ENCODE measurements around the gene PITX1. TPM values are rescaled to one million over a fixed set of nuclear protein-coding genes. Genes with fewer than 3 reads are reported as not detected.
"Not testable (repeated sequence)": the region's sequence is repeated elsewhere in the genome, so short reads cannot be mapped to it uniquely, and the experiment has no call there.

Gene PITX1
- polyA plus RNA-seq, 3 donors = not detected

GRCh38 chr5:135016861-135017290 lies 17.2 kb downstream of the PITX1 start:
- DNase-seq (ENCODE audit: extremely low read depth in 1 of 11, low read depth in 9 of 11, low spot score in 4 of 11) = no peak

DNA sequence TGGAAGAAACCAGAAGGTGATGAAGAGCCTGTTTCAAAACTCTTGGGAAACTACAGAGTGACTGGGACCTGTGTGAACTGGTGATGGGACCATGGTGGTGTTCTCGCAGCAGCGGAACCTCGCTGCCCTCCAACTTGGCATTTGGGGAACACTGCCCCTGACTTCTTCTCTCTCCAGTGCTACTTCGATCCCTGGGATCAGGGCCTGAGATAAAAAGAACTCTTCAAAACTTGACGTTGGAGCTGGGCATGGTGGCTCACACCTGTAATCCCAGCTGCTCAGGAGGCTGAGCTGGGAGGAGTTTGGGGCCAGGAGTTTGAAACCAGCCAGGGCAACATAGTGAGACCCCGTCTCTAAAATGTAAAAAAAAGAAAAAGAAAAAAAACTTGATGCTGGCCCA lies 18.1 kb downstream of the PITX1 start:
- DNase-seq (ENCODE audit: extremely low read depth in 1 of 11, low read depth in 9 of 11, low spot score in 4 of 11) = no peak

GRCh38 chr5:135013947-135014570 lies 20.0 kb downstream of the PITX1 start:
- no peak for DNase-seq (ENCODE audit: extremely low read depth in 1 of 11, low read depth in 9 of 11, low spot score in 4 of 11)

- DNase-seq (ENCODE audit: extremely low read depth in 1 of 11, low read depth in 9 of 11, low spot score in 4 of 11) = no peak
Measured at GRCh38 chr5:135013445-135013844, 20.6 kb downstream of the PITX1 start.

GRCh38 chr5:135012951-135013391 lies 21.1 kb downstream of the PITX1 start:
- DNase-seq (ENCODE audit: extremely low read depth in 1 of 11, low read depth in 9 of 11, low spot score in 4 of 11) = no peak

DNA sequence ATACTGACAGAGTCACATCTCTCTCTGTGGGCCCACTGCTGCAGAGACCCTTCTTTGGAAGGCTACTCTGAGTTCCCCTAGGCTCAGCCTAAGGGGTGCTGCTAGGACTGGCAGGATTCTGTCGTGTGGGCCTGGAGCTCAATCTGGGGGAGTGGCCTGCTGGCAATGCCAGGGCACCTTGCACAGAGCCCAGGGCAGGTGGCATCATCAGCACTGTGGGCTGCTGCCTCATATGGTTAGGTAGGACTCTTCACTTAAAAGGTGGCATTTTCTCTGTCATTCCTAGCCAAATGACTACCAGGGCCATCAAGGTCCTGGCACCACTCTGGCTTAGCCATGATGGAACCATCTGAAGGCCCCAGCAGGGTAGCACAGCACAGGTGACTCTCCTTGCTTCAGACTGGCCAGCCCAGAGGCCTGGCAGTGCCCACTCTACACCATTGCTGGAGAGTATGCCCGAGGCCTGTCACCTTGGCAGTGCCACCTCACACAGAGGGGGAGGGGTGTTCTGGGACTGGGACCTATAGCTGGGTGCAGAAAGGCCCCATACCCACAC lies 21.9 kb downstream of the PITX1 start:
- no peak for DNase-seq (ENCODE audit: extremely low read depth in 1 of 11, low read depth in 9 of 11, low spot score in 4 of 11)

- DNase-seq (ENCODE audit: extremely low read depth in 1 of 11, low read depth in 9 of 11, low spot score in 4 of 11) = no peak
Measured at GRCh38 chr5:135011355-135012032, 22.5 kb downstream of the PITX1 start.

DNA sequence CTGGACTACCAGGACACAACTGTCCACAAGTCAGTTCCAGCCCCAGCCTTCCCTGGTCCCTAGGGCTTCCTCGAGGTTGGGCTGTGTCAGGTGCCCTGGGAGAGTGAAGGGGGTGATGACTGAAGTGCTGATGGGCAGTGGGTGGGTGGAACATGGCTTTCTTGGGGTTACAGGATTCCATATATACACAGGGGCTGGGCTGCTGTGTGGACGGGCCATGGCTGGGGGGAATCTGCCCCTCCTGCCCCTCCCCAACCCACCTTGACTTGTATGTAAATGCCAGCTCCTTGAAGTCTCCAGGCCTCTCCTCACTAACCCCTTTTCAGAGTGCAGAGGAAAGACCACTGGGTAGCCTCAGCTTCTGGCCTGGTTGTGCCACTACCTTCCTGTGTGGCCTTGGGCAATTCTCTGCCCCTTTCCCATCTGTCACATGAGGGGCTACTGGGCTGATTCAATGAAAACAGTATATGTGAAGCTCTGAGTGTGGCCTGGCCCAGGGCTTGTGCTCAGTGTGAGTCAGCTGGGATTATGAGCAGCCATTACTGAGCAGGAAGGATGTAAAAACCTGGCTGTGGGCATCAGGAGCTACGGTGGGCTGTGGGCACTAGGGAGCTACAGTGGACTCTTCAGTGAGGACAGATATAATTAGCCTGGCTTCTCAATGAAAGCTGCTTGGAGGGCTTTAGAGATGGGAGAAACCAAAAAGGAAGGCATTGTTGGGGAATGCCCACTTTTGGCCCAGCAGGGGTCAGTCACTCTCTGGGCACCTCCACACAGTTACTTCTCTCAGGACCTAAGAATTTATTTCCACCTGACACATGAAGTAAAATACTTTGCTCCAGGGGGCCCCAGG lies 23.3 kb downstream of the PITX1 start:
- DNase-seq (ENCODE audit: extremely low read depth in 1 of 11, low read depth in 9 of 11, low spot score in 4 of 11) = no peak

- no peak for DNase-seq (ENCODE audit: extremely low read depth in 1 of 11, low read depth in 9 of 11, low spot score in 4 of 11)
Measured at GRCh38 chr5:135009736-135010501, 24.1 kb downstream of the PITX1 start.

DNA sequence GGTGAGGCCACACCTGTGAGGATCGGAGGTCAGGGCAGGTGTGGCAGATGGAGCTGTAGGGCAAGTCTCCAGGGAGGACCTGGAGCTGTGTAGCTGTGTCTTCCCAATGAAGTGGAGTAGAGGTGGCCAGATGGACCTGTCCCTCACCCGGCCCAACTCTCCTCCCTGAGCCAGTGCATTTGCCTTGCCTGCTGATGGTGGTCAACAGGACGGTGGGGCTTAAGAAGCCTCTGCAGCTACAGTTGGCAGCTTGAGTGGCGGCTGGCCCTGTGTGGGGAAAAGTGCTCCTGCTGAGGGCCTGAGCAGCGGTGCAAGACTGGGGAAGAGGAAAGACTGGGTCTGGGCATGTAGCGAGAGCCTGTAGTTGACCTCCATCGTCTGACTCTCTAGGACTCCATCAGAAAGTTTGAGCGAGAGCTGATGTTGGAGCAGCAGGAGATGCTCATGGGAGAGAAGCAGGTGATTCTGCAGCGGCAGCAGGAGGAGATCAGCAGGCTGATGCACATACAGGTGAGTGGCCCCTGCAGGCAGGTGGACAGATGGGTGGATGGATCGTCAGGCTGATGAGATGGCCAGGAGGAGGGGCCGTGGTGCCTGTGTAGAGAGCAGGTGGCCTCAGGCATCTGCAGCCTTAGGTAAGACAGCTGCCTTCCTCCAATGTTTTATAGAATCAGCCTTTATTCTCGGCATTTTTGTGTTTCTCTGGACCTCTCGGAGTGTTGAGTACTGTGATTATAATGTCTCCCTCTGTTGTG lies 24.9 kb downstream of the PITX1 start:
- DNase-seq (ENCODE audit: extremely low read depth in 1 of 11, low read depth in 9 of 11, low spot score in 4 of 11) = no peak

GRCh38 chr5:135008556-135008955 lies 25.5 kb downstream of the PITX1 start:
- no peak for DNase-seq (ENCODE audit: extremely low read depth in 1 of 11, low read depth in 9 of 11, low spot score in 4 of 11)

DNA sequence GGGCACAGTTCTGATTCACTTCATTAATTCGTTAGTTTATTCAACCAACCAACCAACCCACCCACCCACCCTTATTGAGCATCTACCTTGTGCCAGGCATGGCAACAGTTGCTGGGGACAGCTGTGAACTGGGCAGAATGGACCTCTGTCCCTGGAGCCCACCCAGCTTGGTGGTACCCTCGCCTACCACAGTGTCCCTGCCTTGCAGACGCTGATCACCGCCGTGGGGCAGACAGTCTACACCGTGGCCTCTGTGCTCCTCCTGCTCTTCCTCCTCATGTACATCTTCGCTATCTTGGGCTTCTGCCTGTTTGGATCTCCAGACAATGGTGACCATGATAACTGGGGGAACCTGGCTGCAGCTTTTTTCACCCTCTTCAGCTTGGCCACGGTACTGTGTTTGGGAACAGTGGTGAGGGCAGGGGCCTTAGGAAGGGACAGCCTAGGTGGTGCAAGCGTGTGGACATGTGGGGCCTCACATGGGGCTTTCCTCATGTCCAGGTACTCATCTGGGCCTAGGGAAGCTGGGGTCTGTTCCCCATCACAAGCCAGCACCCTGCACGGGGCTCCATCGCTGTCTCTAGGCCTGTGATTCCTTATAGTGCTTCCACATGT lies 26.2 kb downstream of the PITX1 start:
- no peak for DNase-seq (ENCODE audit: extremely low read depth in 1 of 11, low read depth in 9 of 11, low spot score in 4 of 11)

- DNase-seq (ENCODE audit: extremely low read depth in 1 of 11, low read depth in 9 of 11, low spot score in 4 of 11) = no peak
Measured at GRCh38 chr5:135007305-135007704, 26.7 kb downstream of the PITX1 start.

DNA sequence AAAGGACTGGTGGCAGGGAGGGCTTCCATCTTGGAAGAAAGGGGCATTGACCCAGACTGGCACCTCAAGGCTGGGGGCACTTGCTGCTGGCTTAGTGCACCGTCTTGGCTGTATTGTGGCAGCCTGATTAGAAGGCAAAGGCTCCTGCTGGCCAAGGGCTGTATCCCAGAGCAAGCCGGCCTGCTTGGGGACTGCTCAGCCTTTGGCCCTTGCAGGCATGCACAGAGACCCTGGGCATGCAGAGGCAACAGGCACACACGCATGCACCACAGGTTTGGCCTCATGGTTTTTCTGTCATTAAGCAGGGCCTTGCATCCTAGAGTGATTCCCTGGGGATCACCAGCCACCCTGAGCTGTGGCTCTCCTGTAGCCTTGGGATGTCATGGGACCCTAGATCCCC lies 29.0 kb downstream of the PITX1 start:
- DNase-seq (ENCODE audit: extremely low read depth in 1 of 11, low read depth in 9 of 11, low spot score in 4 of 11) = no peak

GRCh38 chr5:135004376-135004775 lies 29.7 kb downstream of the PITX1 start:
- DNase-seq (ENCODE audit: extremely low read depth in 1 of 11, low read depth in 9 of 11, low spot score in 4 of 11) = no peak

GRCh38 chr5:134998068-134998467 lies 36.0 kb downstream of the PITX1 start:
- DNase-seq (ENCODE audit: extremely low read depth in 1 of 11, low read depth in 9 of 11, low spot score in 4 of 11) = not testable (repeated sequence)

DNA sequence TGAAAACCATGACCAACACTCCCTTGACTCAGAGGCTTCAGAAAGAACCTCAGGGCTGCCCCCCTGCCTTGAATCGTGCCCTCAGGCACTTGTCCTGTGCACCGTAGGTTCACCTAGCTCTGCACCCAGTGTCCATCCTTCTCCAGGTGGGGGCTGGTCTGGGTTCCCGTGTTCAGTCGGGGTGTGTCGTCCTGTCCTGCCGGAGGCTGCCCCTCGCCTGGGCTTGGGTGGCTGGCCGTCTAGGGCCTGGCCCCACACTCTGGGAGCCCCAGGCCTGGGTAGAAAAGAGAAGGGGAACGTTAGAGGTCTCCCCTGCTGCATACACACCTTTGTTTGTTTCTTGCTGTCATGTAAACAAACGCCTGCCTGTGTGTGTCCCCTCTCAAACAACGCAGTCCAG lies 37.0 kb downstream of the PITX1 start:
- no peak for DNase-seq (ENCODE audit: extremely low read depth in 1 of 11, low read depth in 9 of 11, low spot score in 4 of 11)

GRCh38 chr5:134995850-134996402 lies 38.1 kb downstream of the PITX1 start:
- no peak for DNase-seq (ENCODE audit: extremely low read depth in 1 of 11, low read depth in 9 of 11, low spot score in 4 of 11)
